Small intestine (tissue), 7 donors: ENCODE measurements around the gene ACAP2. TPM values are rescaled to one million over a fixed set of nuclear protein-coding genes. Genes with fewer than 3 reads are reported as not detected.

Source experiments
- DNase-seq, 2 donors: peaks; one replicate each; pipeline versions ENCODE4 v3.0.0 to v3.0.0-alpha.2; 2013
- FAIRE-seq: peaks from 2 replicates; lab custom pipeline; 2012; peaks lifted over from hg19 to GRCh38; lab: Jason Lieb, UNC
- H3K27ac ChIP-seq, 3 donors: one replicate each; pipeline ENCODE4 v1.5.1; 2013; ENCODE audit warnings: low read length in 2 of 3, mild to moderate bottlenecking in 2 of 3, control low read depth in 1 of 3, inconsistent platforms in 1 of 3, low read depth in 1 of 3, moderate library complexity in 1 of 3
- H3K27me3 ChIP-seq, 3 donors: one replicate each; pipeline ENCODE4 v1.6.1; 2013; ENCODE audit warnings: low read length in 3 of 3, inconsistent platforms in 1 of 3; ENCODE audit not compliant: control insufficient read depth in 3 of 3, insufficient read depth in 3 of 3
- H3K36me3 ChIP-seq, 3 donors: one replicate each; pipeline ENCODE4 v1.6.1; 2013; ENCODE audit warnings: low read length in 3 of 3, inconsistent platforms in 1 of 3, low read depth in 1 of 3, mild to moderate bottlenecking in 1 of 3, moderate library complexity in 1 of 3; ENCODE audit not compliant: control insufficient read depth in 3 of 3, insufficient read depth in 2 of 3
- H3K4me1 ChIP-seq, 3 donors: one replicate each; pipeline ENCODE4 v1.6.1; 2013; ENCODE audit warnings: low read length in 2 of 3, inconsistent platforms in 1 of 3, low read depth in 1 of 3, mild to moderate bottlenecking in 1 of 3, moderate library complexity in 1 of 3; ENCODE audit not compliant: control insufficient read depth in 3 of 3, insufficient read depth in 2 of 3
- H3K4me3 ChIP-seq, 3 donors: one replicate each; pipeline ENCODE4 v1.5.1; 2013; ENCODE audit warnings: low read length in 3 of 3, control low read depth in 1 of 3, inconsistent platforms in 1 of 3, low read depth in 1 of 3, mild to moderate bottlenecking in 1 of 3, moderate library complexity in 1 of 3
- H3K9me3 ChIP-seq, 2 donors: one replicate each; pipeline ENCODE4 v1.6.1; 2013; ENCODE audit warnings: low read depth in 1 of 2, low read length in 1 of 2; ENCODE audit not compliant: control insufficient read depth in 2 of 2, insufficient read depth in 1 of 2
- WGBS, 3 donors: extraction: QIAGEN DNeasy Blood & Tissue Kit; methylation state at CpG; one replicate each; pipeline ENCODE4 v1.1.7; 2013; 5-methylcytosine and 5-hydroxymethylcytosine counted together
- polyA plus RNA-seq, 4 donors: library from polyadenylated mRNA; stranded (reverse) in 3 of 4; unstranded in 1 of 4; fragments of 200-250 nt in 3 of 4; fragments of 120-200 nt in 1 of 4; gene quantifications; one replicate each; pipeline versions ENCODE4 v1.2.1 to v1.2.3, GENCODE V29; 2013
- donor health status: healthy with polysubstance abuse.
- donor health status: control.
- donor health status: control.
- donor health status: Bipolar disorder and iron deficiency.
- donor health status: healthy.

ACAP2 gene
- polyA plus RNA-seq, 4 donors: 9.2 to 30.5 (median 10.3) TPM

- H3K4me3 ChIP-seq: peak overlapping the region; percentile 66 to 96 (median 70)
- H3K4me1 ChIP-seq: peaks cover 2 to 10% (median 4%) of the 10 kb centered on the region in 3 donors
- no peaks in the 10 kb centered on the region for H3K27me3 ChIP-seq
- DNase-seq (peak; percentile 21 to 31), FAIRE-seq (no peak)
- H3K9me3 ChIP-seq: no peaks in the 10 kb centered on the region
- peak overlapping the region; percentile 9 to 88 (median 77) for H3K27ac ChIP-seq
- WGBS, 3 donors: 0 to 1% (median 1%) methylated on average over 40 to 52 of the region's 52 CpGs
- peaks cover 0 to 19% (median 4%) of the 10 kb centered on the region in 3 donors for H3K36me3 ChIP-seq
Measured at GRCh38 chr3:195270079-195270816, 172.6 kb downstream of the ACAP2 start.

DNA sequence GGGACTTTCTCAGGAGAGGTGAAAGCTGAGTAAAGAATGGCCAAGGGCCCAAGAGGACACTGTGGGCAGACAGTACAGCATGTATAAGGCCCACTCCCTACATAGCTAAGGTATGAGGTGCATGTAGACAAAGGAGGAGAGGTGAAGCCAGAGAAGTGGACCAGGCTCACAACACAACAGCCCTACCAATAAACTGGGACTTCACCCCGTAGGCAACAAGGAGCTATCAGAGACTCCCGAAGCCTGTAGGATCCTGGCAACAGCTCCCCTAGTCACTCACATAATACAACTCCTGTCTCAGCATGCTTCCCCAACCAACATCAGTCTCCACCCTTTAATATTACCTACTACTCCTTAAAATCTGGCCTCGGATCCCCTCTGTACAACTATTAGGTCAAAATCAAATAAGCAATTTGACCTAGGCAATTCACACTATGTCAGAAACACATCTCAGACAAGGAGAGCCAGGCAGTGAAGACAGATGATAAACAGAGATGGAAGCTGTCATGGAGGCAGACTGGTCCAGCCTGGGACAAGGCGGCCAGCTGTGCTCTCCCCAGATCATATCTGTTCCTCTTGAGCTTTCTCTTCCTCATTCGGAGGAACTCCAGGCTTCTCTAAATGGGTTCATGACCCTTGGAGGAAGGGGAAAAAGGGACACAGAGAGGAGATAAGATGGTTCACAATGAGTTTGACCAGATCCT is 173.3 kb downstream of the ACAP2 start:
- DNase-seq (no peak), FAIRE-seq (no peak)
- no peaks in the 10 kb centered on the region for H3K9me3 ChIP-seq
- peaks cover 0 to 19% (median 4%) of the 10 kb centered on the region in 3 donors for H3K36me3 ChIP-seq
- H3K4me3 ChIP-seq: peak overlapping the region in 1 of 3 donors; percentile 96
- H3K4me1 ChIP-seq: peaks cover 2 to 10% (median 4%) of the 10 kb centered on the region in 3 donors
- H3K27ac ChIP-seq: no peak overlapping the region
- H3K27me3 ChIP-seq: no peaks in the 10 kb centered on the region
- 65 to 70% (median 69%) methylated on average over 4 to 5 of the region's 5 CpGs for WGBS, 3 donors

DNA sequence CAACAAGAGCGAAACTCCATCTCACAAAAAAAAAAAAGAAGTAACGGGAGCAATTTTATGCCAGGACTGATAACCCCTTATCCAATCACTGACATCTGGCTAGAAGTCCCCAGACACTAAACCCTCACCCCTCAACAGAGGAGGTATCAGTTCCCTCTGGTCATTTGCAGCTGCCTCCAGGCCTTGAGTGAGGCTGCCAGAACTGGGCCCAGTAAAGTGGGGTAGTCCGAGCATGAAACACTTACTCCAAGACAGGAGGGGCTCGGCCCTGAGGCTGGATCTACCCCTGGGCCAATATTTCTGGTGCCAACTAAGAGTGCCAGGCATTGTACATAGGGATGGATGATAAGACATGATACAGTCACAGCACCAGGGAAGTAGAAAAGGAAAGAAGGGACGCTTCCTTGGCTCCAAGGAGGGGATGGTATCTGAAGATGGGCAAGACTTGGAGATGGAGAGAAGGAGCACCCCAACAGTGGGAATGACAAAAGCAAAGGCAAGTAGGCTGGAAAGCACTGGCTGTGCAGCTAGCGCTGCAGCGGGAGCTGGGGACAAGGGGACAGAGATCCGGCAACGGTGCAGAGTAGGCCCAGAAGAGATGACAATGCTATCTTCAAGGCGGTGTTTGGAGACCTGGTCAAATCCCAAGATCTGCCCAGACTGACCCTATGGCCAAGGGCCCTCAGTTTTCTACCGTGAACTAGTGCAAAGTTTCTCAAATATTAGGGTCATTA is 174.1 kb downstream of the ACAP2 start:
- WGBS, 3 donors: 92 to 95% (median 94%) methylated on average over 11 of the region's 11 CpGs
- Histone ChIP-seq H3K36me3 (peaks cover 0 to 19% (median 4%) of the 10 kb centered on the region in 3 donors), H3K27me3 (no peaks in the 10 kb centered on the region), H3K27ac (no peak overlapping the region), H3K4me3 (no peak overlapping the region), H3K4me1 (peaks cover 2 to 10% (median 4%) of the 10 kb centered on the region in 3 donors), H3K9me3 (no peaks in the 10 kb centered on the region)
- DNase-seq (no peak), FAIRE-seq (no peak)

- WGBS, 3 donors: 68 to 82% (median 82%) methylated on average over 3 of the region's 3 CpGs
- Histone ChIP-seq H3K4me3 (no peak overlapping the region), H3K27ac (no peak overlapping the region), H3K9me3 (no peaks in the 10 kb centered on the region), H3K36me3 (peaks cover 0 to 19% (median 4%) of the 10 kb centered on the region in 3 donors), H3K27me3 (no peaks in the 10 kb centered on the region), H3K4me1 (peaks cover 2 to 10% (median 4%) of the 10 kb centered on the region in 3 donors)
- DNase-seq: no peak
- FAIRE-seq: no peak
Measured at GRCh38 chr3:195267096-195267495, 175.7 kb downstream of the ACAP2 start.

GRCh38 chr3:195266428-195266827 is 176.4 kb downstream of the ACAP2 start:
- Histone ChIP-seq H3K4me1 (peaks cover 2 to 10% (median 4%) of the 10 kb centered on the region in 3 donors), H3K27ac (no peak overlapping the region), H3K9me3 (no peaks in the 10 kb centered on the region), H3K27me3 (no peaks in the 10 kb centered on the region), H3K4me3 (no peak overlapping the region), H3K36me3 (peaks cover 0 to 19% (median 4%) of the 10 kb centered on the region in 3 donors)
- DNase-seq (no peak), FAIRE-seq (no peak)
- WGBS, 3 donors: 90 to 97% (median 93%) methylated on average over 5 of the region's 5 CpGs

- no peak for FAIRE-seq
- H3K36me3 ChIP-seq: peaks cover 0 to 19% (median 4%) of the 10 kb centered on the region in 3 donors
- no peak overlapping the region for H3K4me3 ChIP-seq
- WGBS, 3 donors: 95 to 98% (median 95%) methylated on average over 13 of the region's 13 CpGs
- H3K27me3 ChIP-seq: no peaks in the 10 kb centered on the region
- no peak for DNase-seq
- H3K9me3 ChIP-seq: no peaks in the 10 kb centered on the region
- no peak overlapping the region for H3K27ac ChIP-seq
- H3K4me1 ChIP-seq: peaks cover 2 to 17% (median 4%) of the 10 kb centered on the region in 3 donors
Measured at GRCh38 chr3:195265363-195265976, 177.3 kb downstream of the ACAP2 start.

GRCh38 chr3:195263925-195264600 is 178.8 kb downstream of the ACAP2 start:
- peaks cover 0 to 13% (median 3%) of the 10 kb centered on the region in 3 donors for H3K4me1 ChIP-seq
- H3K36me3 ChIP-seq: peaks cover 0 to 17% (median 4%) of the 10 kb centered on the region in 3 donors
- no peak overlapping the region for H3K4me3 ChIP-seq
- DNase-seq (no peak), FAIRE-seq (no peak)
- H3K9me3 ChIP-seq: no peaks in the 10 kb centered on the region
- 87 to 93% (median 91%) methylated on average over 10 of the region's 10 CpGs for WGBS, 3 donors
- H3K27ac ChIP-seq: no peak overlapping the region
- no peaks in the 10 kb centered on the region for H3K27me3 ChIP-seq
